WTC11 (cell line): ENCODE measurements around the gene FRMD8.

Source experiments
- AFF4 ChIP-seq: sonication (generic); formaldehyde crosslinking; IDR thresholded peaks from 2 replicates; pipeline ENCODE4 v1.8.1; 2023; ENCODE audit warnings: mild to moderate bottlenecking, missing genetic modification reagents, borderline replicate concordance
- CBFB ChIP-seq: sonication (generic); formaldehyde crosslinking; IDR thresholded peaks from 2 replicates; pipeline ENCODE4 v1.8.1; 2022; ENCODE audit warnings: mild to moderate bottlenecking, low read depth, missing genetic modification reagents
- CTCF ChIP-seq: fragments of 200-600 bp; IDR thresholded peaks from 2 replicates; pipeline ENCODE4 v1.8.0; 2022; ENCODE audit warnings: antibody characterized with exemption
- HMGXB4 ChIP-seq: sonication (generic); formaldehyde crosslinking; IDR thresholded peaks from 2 replicates; pipeline ENCODE4 v1.8.1; 2023; ENCODE audit warnings: mild to moderate bottlenecking, moderate library complexity, missing genetic modification reagents
- USF2 ChIP-seq: sonication (generic); formaldehyde crosslinking; IDR thresholded peaks from 2 replicates; pipeline ENCODE4 v1.8.1; 2023; ENCODE audit warnings: mild to moderate bottlenecking, missing genetic modification reagents, moderate library complexity
- ZNF232 ChIP-seq: sonication (generic); formaldehyde crosslinking; IDR thresholded peaks from 2 replicates; pipeline ENCODE4 v1.8.0; 2022; ENCODE audit warnings: mild to moderate bottlenecking, missing genetic modification reagents

- TF ChIP-seq USF2 (CRISPR knock-in tag) (no peak), CTCF (no peak), ZNF232 (CRISPR knock-in tag) (no peak), CBFB (CRISPR knock-in tag) (no peak), HMGXB4 (CRISPR knock-in tag) (no peak), AFF4 (CRISPR knock-in tag) (no peak)
Measured at GRCh38 chr11:65427691-65428577, 41.5 kb downstream of the FRMD8 start.
